ENCODE data around the gene GP5.

Gene GP5

GRCh38 chr3:194376241-194376560 is 22.9 kb downstream of the GP5 start:
- DNase-seq (ENCODE audit: low spot score), result no peak

GRCh38 chr3:194375473-194376240 is 23.4 kb downstream of the GP5 start:
- DNase-seq (ENCODE audit: low spot score), result no peak

DNA sequence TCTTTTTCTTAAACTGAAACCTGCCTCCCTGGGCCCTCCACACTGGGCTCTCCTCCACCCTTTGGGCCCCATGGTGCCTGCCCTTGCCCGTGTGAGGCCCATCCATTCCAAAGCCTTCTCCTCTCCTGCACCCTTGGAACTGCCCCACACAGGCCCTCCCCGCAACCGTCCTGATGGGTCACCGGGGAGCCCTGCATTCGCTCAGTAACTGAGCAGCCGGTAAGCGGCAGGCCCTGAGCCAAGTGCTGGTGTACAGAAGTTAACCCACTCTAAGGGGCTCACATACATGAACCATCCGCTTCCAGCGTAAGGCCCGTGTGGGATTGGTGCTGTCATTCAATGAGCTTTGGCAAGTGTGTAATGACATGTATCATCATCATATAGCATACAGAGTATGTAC is 24.1 kb downstream of the GP5 start:
- DNase-seq (ENCODE audit: low spot score), result no peak

GRCh38 chr3:194373899-194374298 is 25.2 kb downstream of the GP5 start:
- DNase-seq (ENCODE audit: low spot score), result no peak

- no peak for DNase-seq (ENCODE audit: low spot score)
Measured at GRCh38 chr3:194373028-194373427, 26.0 kb downstream of the GP5 start.

- no peak for DNase-seq (ENCODE audit: low spot score)
Measured at GRCh38 chr3:194370753-194371152, 28.3 kb downstream of the GP5 start.

DNA sequence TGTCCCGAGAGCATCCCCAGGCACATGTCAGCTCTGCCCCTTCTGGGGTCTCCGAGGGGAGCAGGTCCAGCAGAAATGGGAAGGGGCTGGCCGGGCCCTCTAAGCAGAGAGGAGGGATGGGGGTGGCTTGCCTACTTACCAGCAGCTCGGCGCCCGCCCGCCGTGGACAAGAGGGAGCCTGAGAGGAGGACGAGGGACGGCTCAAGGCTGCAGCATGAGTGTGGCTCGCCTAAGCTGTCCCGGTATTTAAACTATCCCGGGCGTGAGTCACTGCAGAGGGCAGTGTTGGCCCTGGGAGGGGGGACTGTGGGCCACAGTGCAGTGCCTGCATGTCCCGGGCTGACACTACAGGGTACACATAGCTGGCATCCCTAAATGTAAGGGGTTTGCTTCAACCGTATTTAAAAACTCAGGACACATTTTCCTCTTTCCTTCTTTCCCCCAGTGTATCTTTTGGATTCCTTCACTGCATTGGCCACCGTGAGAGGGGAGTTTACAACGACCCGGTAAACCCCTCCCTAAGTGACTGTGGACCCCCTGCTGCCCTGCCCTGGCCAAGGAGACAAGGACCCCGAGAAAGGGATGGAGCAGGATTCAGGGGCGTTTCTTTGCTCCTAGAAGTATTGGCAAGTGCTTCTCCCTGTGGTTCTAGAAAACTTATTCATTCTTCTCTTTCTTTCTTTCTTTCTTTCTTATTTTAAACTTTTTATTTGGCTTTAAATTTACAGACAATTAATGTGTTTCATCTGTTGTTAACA is 29.4 kb downstream of the GP5 start, which contains the start of gene LRRC15:
LRRC15 (minus strand) TSS at position 222 of the 758 bp plus-strand sequence. CDS start 8,700 bp downstream, outside the sequence.
- no peak for DNase-seq (ENCODE audit: low spot score)

DNA sequence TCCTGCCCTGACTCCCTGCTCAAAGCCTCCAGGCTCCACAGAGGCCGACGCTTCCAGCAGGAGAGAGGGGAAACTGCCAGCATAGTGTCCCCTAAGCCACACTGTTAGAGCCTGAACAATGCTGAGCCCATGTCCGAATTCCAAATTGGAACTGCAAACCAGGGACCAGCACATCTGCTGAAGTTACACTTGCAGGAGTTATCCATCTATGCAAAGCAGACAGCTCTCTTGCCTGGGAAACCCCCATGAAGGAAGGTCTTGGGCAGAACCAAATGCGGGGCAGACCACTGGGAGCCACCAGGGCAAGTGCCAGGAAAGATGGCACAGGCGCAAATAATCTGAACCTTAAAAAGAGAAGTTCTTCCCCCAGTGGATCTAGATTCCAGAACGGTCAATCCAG is 30.1 kb downstream of the GP5 start:
- DNase-seq (ENCODE audit: low spot score), result no peak

GRCh38 chr3:194367992-194368841 is 30.8 kb downstream of the GP5 start:
- no peak for DNase-seq (ENCODE audit: low spot score)

DNA sequence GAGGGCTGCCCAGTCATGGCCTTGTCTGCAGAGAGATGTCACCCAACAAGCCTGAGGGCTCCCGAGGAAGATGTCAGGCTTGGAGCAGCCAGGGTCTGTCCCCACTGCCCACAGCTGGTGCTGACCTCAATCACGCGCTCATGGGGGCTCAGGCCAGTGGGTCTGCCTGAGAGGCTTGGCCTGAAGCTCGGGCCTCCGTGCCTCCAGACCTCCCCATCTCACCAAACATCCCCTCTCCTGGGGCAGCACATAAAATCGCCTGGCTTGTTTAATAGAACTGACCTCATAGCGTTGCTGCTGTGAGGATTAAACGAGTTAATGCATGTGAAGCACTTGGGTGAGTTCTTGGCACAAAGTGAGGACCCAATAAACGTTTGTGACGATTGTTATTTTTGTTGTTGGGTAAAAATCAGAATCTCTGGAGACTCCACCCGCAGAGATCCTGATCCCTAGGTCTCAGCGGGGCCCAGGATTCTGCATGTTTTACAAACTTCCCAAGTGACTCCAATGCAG is 33.0 kb downstream of the GP5 start:
- no peak for DNase-seq (ENCODE audit: low spot score)

DNA sequence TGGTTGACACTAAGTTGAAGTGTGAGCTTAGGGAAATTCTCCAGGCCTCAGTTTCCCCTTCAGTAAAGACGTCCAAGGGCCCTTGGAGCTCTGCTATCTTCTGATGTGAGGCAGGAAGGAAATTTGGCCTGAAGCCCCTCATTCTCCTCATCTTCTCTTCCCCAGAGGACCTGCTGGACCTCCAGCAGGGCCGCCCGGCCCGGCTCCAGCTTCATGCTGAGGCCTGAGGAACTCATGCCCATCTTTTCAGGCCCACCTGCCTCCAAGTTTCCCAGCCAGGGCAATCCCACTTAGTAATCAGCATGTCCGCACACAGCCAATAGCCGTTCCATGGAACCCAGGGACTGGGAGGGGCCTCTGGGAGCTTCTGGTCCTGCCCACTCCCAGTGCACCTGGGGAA is 33.5 kb downstream of the GP5 start:
- DNase-seq (ENCODE audit: low spot score), result no peak

GRCh38 chr3:194364652-194365434 is 34.2 kb downstream of the GP5 start:
- DNase-seq (ENCODE audit: low spot score), result peak; percentile 78

DNA sequence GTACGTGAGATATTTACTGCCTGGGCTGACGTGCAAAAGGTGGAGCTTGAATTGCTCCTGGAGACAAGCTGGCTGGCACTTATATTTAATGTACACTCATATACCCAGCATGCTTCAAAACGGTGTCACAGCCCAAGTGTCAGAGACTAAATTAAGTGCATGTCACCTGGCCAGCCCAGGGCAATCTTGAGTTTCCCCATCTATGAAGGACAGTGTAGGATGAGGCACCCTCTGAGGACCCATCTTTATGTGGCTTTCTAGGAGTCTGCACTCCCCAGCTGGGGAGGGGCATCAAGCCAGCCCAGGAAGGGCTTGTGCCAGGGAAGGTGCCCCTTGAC is 34.8 kb downstream of the GP5 start:
- no peak for DNase-seq (ENCODE audit: low spot score)

GRCh38 chr3:194360568-194360967 is 38.5 kb downstream of the GP5 start:
- no peak for DNase-seq (ENCODE audit: low spot score)

DNA sequence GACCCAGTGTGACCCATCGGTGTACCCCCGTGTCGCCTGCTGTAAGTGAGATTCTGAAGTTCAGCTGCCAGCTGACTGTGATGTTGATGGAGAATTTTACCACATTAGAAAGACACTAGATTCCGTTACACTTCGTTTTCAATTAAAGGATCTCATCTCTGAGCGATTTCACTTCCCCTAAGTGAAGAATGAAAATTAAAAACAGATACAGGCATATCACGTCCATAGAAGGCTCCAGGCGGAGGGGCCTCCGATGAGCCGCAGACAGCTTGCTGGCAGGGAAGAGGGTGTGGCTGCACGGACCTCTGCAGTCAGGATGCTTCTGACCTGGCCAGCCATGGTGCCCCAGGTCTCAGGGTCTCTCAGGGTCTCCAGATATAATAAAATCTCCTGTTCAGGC is 41.4 kb downstream of the GP5 start:
- DNase-seq (ENCODE audit: low spot score), result no peak

- no peak for DNase-seq (ENCODE audit: low spot score)
Measured at GRCh38 chr3:194355379-194355778, 43.7 kb downstream of the GP5 start.

DNA sequence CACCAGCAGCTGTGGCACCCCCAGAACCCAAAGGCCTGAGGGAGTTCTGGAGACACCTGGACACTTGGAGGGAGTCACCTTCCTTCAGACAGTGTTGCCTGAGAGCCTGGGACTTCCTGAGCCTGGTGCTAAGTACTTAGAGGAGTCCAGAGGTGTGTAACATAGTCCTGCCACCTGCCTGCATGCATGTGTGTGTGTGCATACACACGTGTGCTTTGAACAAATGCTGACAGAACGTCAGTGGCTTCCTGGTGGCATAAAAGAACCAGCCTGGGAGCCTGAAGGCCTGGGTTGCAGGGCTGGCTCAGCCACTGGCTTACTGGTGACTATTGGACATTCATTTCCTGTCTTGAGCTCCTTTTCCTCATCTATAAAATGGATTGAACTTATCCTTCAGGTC is 44.8 kb downstream of the GP5 start:
- no peak for DNase-seq (ENCODE audit: low spot score)

DNA sequence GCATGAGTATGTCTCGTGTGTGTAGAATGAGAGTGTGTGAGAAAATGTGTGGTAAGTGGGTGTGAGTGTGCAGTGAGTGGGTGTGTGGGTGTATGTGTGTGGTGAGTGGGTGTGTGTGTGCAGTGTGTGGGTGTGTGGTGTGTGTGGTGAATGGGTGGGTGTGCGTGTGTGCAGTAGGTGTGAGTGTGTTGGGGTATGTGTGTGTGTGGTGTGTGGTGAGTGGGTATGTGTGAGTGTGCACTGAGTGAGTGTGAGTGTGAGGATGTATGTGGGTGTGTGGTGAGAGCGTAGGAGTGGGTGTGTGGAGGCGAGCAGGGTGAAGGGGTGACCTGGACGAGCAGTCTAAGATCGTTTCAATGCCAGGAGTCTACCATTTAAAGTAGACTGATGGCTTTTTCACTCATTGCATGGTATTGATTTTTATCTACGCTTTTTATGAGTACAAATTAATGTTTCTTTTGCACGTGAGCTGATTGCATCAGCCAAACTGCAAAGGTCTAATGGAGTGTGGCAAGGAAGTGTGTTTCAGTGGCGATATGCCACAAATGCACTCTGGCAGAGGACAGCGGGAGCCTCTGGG is 46.3 kb downstream of the GP5 start:
- no peak for DNase-seq (ENCODE audit: low spot score)

DNA sequence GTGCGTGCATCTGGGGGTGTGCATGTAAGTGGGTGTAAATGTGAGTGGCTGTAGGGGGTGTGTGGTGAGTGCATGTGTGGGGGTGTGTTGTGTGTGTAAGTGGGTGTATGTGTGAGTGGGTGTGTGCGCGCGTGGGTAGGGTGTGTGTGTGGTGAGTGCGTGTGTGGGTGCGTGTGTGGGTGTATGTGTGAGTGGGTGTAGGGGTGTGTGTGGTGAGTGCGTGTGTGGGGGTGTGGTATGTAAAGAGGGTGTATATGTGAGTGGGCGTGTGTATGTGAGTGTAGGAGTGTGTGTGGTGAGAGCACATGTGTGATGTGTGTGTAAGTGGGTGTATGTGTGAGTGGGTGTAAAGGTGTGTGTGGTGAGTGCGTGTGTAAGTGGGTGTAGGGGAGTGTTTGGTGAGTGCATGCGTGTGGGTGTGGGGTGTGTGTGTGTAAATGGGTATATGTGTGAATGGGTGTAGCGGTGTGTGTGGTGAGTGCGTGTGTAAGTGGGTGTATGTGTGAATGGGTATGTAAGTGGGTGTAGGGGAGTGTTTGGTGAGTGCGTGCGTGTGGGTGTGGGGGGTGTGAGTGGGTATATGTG is 47.0 kb downstream of the GP5 start:
- DNase-seq (ENCODE audit: low spot score), result no peak

DNA sequence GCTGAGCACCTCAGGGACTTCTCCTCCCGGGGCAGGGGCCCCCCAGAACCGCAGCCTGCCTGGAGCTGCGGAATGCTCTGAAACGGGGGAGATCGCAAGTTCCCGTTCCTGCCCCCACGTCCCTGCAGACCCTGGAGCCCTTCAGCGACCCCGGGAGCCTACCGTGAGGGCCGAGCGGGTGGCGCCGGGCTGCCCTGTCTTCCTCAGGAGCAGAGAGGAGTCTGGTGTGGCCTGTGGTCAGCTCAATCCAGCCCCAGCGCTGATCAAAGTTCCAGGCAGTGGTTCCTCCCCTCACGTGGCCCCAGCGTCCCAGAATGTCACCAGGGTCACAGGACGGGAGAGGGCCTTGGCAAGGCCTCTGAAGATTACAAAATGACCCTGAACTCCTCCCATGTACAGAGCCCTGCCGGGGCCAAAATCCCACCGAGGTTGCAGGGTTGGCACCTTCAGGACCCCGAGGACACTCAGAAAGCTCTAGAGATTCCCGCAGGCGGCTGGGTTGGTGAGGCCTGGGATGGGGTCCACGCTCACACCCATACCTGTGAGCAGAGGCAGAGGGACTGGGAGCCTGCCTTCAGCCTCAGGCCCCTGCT is 47.9 kb downstream of the GP5 start, which contains the start of gene CPN2:
CPN2 (minus strand) TSS at position 249 of the 593 bp plus-strand sequence. CDS start 8,626 bp downstream, outside the sequence.
- no peak for DNase-seq (ENCODE audit: low spot score)

DNA sequence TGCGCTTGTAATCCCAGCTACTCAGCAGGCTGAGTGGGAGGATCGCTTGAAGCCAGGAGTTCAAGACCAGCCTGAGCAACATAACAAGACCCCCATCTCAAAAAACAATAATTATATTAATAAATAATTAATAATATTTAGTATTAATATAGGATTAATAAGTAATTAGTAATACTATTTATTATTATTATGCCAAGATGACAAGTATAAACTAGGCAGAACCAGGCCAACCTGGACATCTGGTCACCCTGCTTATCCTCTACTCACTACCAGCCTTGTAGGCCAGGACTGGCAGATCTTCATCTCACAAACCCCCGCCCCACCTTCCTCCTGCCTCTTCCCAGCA is 48.4 kb downstream of the GP5 start:
- no peak for DNase-seq (ENCODE audit: low spot score)
